CD4-positive, alpha-beta T cell treated with Interleukin-4 for 1 hour (primary cell): ENCODE data around the gene TBCCD1.
A peak's percentile ranks its signal among the peaks of the same experiment; 100 is the strongest.

Experiments
- DNase-seq, 2 donors: peaks; one replicate each; pipeline ENCODE4 v3.0.0-alpha.2; 2020 to 2022

TBCCD1 gene

DNA sequence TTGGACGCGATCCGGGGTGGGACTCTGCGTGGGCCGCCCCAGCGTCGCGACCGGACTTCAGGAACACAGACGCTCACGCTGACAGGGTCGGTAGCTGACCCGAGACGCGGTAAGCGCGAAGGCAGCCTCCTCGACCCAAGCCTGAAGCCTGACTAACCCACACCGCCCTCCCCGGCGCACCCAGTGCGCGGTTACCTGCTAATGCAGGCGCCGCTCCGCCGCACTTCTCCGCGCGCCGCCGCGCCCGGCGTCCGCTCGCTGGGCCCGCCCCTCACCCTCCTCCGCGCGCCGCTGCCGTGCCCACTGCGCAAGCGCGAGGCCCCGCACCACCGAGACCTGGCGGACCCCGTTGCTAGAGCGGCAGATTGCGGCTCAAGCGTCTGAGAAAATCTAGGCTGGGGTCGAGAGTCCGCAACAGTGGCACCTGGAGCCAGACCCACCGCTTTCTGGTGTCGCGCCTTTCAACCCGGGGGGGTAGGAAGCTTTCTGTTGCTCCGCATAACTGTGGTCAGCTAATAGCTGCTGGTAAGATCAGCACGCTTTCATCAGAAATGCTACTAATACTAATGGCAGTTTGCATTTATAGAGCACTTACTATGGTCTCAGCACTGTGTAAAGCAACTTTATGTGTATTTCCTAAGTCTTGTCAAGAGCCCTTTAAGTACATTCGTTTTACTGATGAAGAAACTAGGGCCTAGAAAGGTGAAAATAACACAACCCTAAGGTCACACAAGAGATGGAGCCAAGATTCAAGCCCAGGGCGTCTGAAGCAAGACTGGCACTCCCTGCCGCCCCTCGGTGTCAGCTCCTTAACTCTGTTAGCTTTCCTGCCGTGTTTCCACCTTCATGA is at the start of gene TBCCD1:
TSS of gene TBCCD1 (minus strand) at position 268 of the 850 bp plus-strand sequence. CDS start 3,010 bp downstream, outside the sequence.
- DNase-seq = peak; percentile 94 to 97

DNA sequence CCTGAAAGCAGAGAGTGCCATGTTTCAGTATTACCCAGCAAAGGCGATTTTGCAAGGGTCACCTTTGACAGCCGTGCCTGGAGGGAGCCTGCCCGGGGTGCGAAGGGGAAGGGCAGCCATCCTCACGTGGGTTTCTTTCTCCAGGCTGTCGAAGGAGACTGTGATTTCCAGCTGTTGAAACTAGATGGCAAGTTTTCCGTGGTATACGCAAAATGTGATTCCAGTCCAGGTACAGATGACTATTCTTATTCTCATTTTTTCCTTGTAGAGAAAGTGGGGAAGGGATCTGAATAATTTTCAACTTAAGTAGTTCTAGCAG is 49.1 kb upstream of the TBCCD1 start:
- no peak for DNase-seq

GRCh38 chr3:186614597-186615483 is 47.7 kb upstream of the TBCCD1 start:
- DNase-seq = peak; percentile 77 to 78

DNA sequence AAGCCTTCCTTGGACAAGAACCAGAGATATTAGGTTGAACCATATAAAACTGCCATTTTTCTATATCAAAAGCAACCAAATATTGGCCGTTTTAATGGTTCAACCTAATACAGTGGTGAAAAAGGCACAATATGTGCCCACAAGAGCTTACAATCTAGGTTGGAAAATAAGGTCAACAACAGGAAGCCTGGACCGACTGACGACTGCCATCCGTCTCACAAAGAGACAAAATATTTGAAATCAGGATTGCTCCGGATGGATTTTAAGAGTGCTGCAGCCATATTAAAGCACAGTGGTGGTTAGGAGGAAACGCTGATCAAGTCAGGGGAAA is 47.1 kb upstream of the TBCCD1 start:
- no peak for DNase-seq

GRCh38 chr3:186613637-186614265 is 46.6 kb upstream of the TBCCD1 start:
- no peak for DNase-seq

DNA sequence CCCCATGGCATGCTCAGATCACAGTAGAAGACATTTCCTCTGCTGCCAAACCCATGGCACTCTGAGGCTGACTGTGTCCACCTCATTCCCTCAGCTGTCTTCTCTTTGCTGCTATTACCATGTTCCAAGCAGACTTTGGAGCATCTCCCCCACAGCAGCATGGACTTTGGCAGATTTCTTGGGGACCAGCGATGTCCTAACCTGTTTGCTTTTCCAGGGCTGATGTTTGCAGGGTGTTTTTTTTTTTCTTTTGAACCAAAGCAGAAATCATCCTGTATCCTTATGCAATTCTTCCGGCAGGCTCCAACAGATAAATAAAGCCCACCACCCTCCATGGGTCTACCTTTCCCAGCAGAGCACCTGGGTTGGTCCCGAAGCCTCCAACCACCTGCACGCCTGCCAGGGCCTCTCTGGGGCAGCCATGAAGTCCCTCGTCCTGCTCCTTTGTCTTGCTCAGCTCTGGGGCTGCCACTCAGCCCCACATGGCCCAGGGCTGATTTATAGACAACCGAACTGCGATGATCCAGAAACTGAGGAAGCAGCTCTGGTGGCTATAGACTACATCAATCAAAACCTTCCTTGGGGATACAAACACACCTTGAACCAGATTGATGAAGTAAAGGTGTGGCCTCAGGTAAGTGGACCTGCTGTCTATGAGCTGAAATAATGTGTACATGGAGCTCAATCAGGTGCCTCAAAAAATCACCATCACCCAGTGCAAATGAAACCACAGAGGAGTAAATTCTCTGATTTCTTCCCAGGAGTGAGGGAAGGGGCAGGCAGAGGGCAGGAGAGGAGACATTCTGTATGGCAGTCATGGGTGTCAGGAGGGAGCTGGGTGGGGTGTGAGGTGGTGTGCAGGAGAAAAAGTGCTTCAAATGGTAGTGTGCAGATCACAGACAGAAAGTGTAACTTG is 45.8 kb upstream of the TBCCD1 start, which contains the start of gene AHSG:
TSS of gene AHSG (plus strand) at position 340 of the 916 bp plus-strand sequence. CDS start at position 422, 82 bp downstream.
- DNase-seq = no peak

DNA sequence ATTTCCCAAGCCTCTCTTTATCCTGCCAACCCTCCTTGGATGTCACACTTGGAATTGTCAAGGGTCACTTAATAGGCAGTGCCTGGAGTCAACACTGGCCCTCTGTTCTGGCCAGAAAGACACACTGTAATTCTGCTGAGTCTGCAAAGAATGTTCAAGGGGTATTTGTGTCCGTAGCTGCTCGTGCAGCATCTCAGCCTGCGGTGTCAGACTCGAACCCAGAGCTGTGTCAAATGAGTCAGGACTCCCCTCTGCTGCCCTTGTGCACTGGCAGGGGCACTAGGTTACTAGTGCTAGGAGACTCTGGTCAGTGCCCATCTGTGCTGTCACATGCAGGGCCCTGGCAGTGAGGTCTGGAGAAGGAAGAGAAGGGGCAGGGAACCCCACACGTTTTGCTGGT is 44.9 kb upstream of the TBCCD1 start:
- no peak for DNase-seq

GRCh38 chr3:186609247-186609868 is 42.2 kb upstream of the TBCCD1 start:
- DNase-seq = no peak

DNA sequence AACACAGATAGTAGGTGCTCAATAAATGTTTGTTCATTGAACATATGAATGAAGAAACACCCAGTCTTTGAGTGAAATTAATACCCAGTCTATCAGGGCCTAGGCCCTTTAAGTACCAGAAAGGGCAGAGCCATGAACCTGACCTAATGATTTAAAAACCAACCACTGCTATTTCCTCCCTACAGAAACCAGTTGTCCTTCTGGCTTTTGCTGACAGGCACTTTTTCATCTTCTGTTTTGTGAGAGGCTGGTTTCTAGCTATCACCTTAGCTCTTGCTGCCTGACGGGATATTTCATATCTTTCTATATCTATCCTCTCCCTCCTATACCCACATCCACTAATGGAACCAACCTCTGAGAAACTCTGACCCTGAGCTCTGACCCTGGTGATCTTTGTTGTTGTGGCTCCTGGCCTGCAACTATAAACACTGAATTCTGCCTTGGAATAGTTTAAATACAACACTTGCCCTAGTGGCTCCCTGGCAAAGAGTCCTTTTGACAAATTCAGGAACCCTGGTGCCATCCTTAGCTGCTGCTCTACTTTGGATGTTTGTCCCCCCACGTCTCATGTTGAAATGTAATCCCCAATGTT is 41.6 kb upstream of the TBCCD1 start:
- DNase-seq = no peak

DNA sequence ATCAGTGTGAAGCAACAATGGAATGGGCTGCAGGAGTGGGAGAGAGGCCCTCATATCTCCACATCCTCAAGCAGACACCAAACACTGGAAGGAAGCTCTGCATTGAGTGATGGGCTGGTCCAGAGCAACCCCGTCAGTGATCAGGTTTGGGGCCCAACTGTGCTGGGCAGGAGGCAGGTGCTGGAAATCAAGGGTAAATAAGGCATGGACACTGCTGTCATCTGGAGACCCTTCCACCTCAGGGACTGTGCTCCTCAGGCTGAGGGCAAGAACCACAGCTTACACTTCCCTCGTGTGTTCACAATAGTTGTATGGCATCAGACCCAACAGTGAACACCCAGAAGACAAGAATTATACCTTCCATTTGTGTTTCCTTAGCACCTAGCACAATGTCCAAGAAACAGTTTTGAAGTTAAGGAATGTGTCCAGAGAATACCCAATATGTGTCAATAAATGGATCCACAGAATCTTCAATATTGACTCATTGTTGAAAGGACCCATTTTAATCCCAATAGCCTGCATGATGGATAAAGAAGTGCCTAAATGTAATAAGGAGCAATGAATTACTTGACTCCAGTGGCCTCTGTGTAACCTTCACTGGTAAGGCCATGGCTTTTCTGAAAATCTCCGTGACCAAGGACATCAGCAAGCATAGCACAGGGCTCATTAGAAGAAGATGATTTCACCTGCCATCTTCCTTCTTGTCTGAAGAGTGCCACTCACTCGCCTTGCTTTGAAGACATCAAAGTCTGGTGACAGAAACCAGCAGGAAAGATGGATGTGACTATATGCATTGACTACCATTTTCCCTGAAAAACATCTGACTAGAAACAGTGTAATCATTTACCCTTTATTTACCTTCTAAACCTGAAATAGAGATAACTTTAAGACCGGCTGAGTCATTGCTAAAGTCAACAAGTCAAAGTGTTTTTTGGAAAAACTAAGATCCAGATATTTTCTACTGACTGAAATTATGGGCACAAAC is 38.7 kb upstream of the TBCCD1 start:
- no peak for DNase-seq

GRCh38 chr3:186605078-186605477 is 37.9 kb upstream of the TBCCD1 start:
- no peak for DNase-seq

DNA sequence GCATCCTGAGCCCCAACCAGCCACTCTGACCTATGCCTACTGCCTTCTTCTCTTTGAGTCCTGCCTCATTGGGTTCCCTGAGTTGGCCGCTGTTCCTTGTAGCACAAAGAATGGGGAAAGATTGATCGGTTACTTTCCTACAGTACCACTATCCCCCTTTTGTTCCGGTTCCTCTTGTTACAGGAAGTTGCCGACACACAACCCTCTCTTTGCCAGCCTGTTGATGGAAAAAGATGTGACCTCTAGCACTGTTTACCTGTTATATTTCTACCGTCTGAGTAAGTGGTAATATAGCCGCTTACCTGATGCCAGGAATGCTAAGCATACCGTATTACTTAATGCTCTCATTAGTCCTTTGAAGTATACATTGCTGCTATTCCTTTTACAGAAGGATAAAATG is 36.0 kb upstream of the TBCCD1 start:
- DNase-seq = no peak

DNA sequence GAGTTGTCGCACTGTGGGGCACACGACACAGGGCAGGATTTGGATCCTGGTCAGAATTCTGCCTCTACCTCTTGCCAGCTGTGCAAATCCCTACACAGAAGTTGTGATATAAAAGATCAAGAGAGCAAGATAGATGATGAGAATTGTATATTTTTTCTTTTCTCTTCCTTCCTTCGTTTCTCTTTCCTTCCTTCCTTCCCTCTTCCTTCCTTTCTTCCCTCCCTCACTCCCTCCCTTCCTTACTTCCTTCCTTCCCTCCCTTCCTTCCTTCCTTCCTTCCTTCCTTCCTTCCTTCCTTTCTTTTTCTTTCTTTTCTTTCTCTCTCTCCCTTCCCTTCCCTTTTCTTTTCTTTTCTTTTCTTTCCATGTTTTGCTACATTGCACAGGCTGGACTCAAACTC is 33.8 kb upstream of the TBCCD1 start:
- no peak for DNase-seq

- DNase-seq = no peak
These were observed 32.6 kb upstream of the TBCCD1 start for GRCh38 chr3:186599785-186600166.

DNA sequence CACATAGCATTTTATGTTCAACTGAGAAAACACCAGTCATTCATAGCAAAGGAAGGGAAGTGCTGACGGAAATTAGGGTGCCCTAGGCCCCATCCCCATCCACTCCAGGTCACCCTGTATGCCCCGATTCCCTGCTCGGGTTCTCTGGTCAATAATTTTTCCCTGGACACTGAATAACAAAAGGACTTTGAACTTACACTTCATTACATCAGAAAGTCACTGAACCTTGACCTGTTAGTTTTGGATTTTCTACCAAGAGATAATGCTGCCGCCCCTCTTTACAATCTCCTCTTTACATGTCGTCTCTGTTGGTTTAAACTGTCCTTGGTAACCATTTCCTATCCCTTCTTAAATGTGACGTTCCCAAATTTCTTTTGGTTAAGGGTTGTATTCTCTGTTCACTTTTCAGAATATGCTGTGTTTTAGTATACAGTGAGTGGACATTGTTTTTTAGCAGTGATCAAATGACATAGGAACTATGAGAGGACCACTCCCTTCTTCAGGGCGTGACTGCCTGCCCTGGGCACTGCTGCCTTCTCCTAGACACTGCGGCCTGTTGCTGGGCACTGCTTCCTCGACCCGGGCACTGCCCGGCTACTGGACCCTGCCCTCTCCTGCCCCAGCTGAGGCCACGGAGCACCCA is 32.1 kb upstream of the TBCCD1 start:
- no peak for DNase-seq

GRCh38 chr3:186598794-186599141 is 31.6 kb upstream of the TBCCD1 start:
- no peak for DNase-seq

GRCh38 chr3:186598108-186598784 is 31.1 kb upstream of the TBCCD1 start:
- no peak for DNase-seq

- no peak for DNase-seq
These were observed 29.6 kb upstream of the TBCCD1 start for GRCh38 chr3:186596568-186597287.
